HG03460 (cell line): ENCODE data around the gene ATAD3A.

Source experiments
- ATAC-seq: cut with Tn5 transposase; IDR thresholded peaks from one replicate; pipeline ENCODE4 v1.9.1; 2021; ENCODE audit not compliant: unreplicated experiment

The ATAD3A gene

DNA sequence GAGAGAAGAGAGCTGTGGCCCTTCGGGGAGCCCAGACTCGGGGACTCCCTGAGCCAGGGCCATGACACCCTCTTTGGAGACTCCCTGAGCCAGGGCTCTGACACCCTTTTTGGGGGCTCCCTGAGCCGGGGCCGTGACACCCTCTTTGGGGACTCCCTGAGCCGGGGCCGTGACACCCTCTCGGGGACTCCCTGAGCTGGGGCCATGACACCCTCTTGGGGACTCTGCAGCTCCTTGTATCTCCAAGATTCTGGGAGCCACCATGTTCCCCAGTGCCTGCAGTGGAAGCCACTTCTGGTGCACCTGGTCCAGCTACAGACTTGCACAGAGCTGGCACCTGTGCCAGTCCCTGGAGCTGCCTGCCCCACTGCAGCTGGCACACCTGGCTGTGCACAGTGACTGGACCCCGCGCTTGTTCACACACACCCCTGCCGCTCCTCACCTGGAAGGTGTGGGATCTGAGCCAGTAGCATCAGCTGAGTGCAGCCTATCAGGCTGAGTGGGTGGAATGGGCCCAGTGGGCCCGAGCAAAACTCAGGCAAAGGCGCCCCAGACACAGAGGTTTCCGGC is 66.5 kb downstream of the ATAD3A start:
- no peak for ATAC-seq

DNA sequence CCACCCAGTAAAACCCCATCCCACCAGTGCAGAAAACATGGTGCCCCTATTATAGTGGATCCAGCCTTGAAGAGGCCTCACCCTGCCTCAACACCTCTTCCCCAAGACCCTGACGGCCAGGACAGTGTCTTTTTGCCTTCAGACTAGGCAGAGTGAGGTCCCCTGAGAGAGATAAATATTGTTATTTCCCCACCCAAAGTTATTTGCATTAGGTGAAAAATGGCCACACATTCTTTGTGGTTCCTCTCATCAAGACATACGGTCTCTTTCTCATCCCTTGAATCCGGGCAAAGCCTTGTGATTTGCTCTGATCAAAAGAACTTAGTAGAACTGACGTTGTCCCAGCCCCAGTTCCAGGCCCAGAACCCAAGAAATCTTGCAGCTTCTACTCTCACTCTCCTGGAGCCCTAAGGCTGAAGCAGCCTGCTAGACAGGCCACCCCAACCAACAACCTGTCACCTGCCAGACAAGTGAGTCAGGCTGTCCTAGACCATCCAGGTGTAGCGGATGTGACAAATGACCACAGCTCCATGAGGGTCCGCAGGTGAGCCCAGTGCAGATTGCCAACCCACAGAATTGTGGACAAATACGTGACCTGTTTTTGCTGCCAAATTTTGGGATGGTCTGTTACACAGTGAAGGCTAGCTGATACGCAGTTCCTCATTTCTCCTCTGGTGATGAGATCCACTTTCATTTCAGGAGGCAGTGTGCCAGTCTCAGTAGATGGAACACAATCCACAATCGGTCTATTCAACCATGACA is 70.8 kb downstream of the ATAD3A start:
- no peak for ATAC-seq

- no peak for ATAC-seq
These were observed 71.5 kb downstream of the ATAD3A start for GRCh38 chr1:1583347-1584010.
